Measurements from ENCODE around the gene HSPB3.

Gene HSPB3

GRCh38 chr5:54446379-54446732, 9.1 kb upstream of the HSPB3 start:
- no peak overlapping the region for H4K91ac ChIP-seq (ENCODE audit: low read depth, low read length)
- H2AFZ ChIP-seq (ENCODE audit: insufficient read depth, low read length, poor library complexity) = no peak overlapping the region
- H3K27me3 ChIP-seq (ENCODE audit: insufficient read depth, low read length) = no peaks in the 10 kb centered on the region
- no peak overlapping the region for H2BK12ac ChIP-seq (ENCODE audit: low read length)
- DNase-seq = no peak
- H2BK120ac ChIP-seq (ENCODE audit: insufficient read depth, low read length, poor library complexity) = no peak overlapping the region
- no peaks in the 10 kb centered on the region for H3K79me2 ChIP-seq (ENCODE audit: control insufficient read depth, insufficient read depth, low read length, poor library complexity)
- H3K4me3 ChIP-seq (ENCODE audit: low read depth, low read length) = no peak overlapping the region
- no peak overlapping the region for H4K8ac ChIP-seq (ENCODE audit: low read depth, low read length)
- no peak overlapping the region for H2BK5ac ChIP-seq (ENCODE audit: low read depth, low read length, poor library complexity)
- H2AK5ac ChIP-seq (ENCODE audit: low read length) = no peak overlapping the region
- H3K27ac ChIP-seq (ENCODE audit: low read depth, low read length) = no peak overlapping the region
- peaks cover under 1 to 3% of the 10 kb centered on the region in 2 experiments for H3K4me1 ChIP-seq (ENCODE audit: control insufficient read depth in 1 of 2, insufficient read depth in 2 of 2, low read length in 2 of 2)
- no peak overlapping the region for H3K14ac ChIP-seq (ENCODE audit: low read length)
- H3K79me1 ChIP-seq (ENCODE audit: low read length) = peaks cover 3% of the 10 kb centered on the region
- H3K9ac ChIP-seq (ENCODE audit: low read length) = peak overlapping the region; percentile 46
- no peaks in the 10 kb centered on the region for H3K36me3 ChIP-seq (ENCODE audit: control insufficient read depth in 1 of 2, insufficient read depth in 2 of 2, low read length in 2 of 2)
- no peak overlapping the region for H3K18ac ChIP-seq (ENCODE audit: low read length)
- no CpG with 5 or more reads among the region's 3 CpGs for WGBS (ENCODE audit: extremely low coverage, insufficient coverage, insufficient read length)
- H3K4ac ChIP-seq (ENCODE audit: low read depth, low read length) = no peak overlapping the region
- H3K23ac ChIP-seq (ENCODE audit: low read length) = no peak overlapping the region
- no peak overlapping the region for H4K12ac ChIP-seq (ENCODE audit: low read depth, low read length)
- no peak overlapping the region for H3K4me2 ChIP-seq (ENCODE audit: low read length)
- no peaks in the 10 kb centered on the region for H3K9me3 ChIP-seq (ENCODE audit: insufficient read depth, low read depth, low read length)

GRCh38 chr5:54449923-54450322, 5.6 kb upstream of the HSPB3 start:
- no CpG with 5 or more reads among the region's 4 CpGs for whole genome bisulfite sequencing (ENCODE audit: extremely low coverage, insufficient coverage, insufficient read length)

GRCh38 chr5:54450542-54450941, 5.0 kb upstream of the HSPB3 start:
- H3K9ac ChIP-seq (ENCODE audit: low read length) = no peak overlapping the region
- H3K79me1 ChIP-seq (ENCODE audit: low read length) = no peaks in the 10 kb centered on the region
- no peak overlapping the region for H4K91ac ChIP-seq (ENCODE audit: low read depth, low read length)
- H3K23ac ChIP-seq (ENCODE audit: low read length) = no peak overlapping the region
- no peaks in the 10 kb centered on the region for H3K9me3 ChIP-seq (ENCODE audit: insufficient read depth, low read depth, low read length)
- no peak overlapping the region for H2AK5ac ChIP-seq (ENCODE audit: low read length)
- no peak overlapping the region for H3K27ac ChIP-seq (ENCODE audit: low read depth, low read length)
- no peak overlapping the region for H3K14ac ChIP-seq (ENCODE audit: low read length)
- no peak overlapping the region for H4K8ac ChIP-seq (ENCODE audit: low read depth, low read length)
- H3K79me2 ChIP-seq (ENCODE audit: control insufficient read depth, insufficient read depth, low read length, poor library complexity) = no peaks in the 10 kb centered on the region
- H3K36me3 ChIP-seq (ENCODE audit: control insufficient read depth in 1 of 2, insufficient read depth in 2 of 2, low read length in 2 of 2) = no peaks in the 10 kb centered on the region
- no peak overlapping the region for H2BK12ac ChIP-seq (ENCODE audit: low read length)
- H4K12ac ChIP-seq (ENCODE audit: low read depth, low read length) = no peak overlapping the region
- no peak overlapping the region for H2AFZ ChIP-seq (ENCODE audit: insufficient read depth, low read length, poor library complexity)
- H3K27me3 ChIP-seq (ENCODE audit: insufficient read depth, low read length) = no peaks in the 10 kb centered on the region
- no peak overlapping the region for H2BK5ac ChIP-seq (ENCODE audit: low read depth, low read length, poor library complexity)
- H2BK120ac ChIP-seq (ENCODE audit: insufficient read depth, low read length, poor library complexity) = no peak overlapping the region
- no peak overlapping the region for H3K18ac ChIP-seq (ENCODE audit: low read length)
- DNase-seq = no peak
- H3K4me3 ChIP-seq (ENCODE audit: low read depth, low read length) = no peak overlapping the region
- no peak overlapping the region for H3K4ac ChIP-seq (ENCODE audit: low read depth, low read length)
- H3K4me1 ChIP-seq (ENCODE audit: control insufficient read depth in 1 of 2, insufficient read depth in 2 of 2, low read length in 2 of 2) = peaks cover 0 to under 1% of the 10 kb centered on the region in 2 experiments
- no CpG with 5 or more reads among the region's 2 CpGs for WGBS (ENCODE audit: extremely low coverage, insufficient coverage, insufficient read length)
- no peak overlapping the region for H3K4me2 ChIP-seq (ENCODE audit: low read length)

More at GRCh38 chr5:54449923-54450322, 5.6 kb upstream of the HSPB3 start:
- Histone ChIP-seq H3K4me2 (ENCODE audit: low read length) (no peak overlapping the region), H3K18ac (ENCODE audit: low read length) (no peak overlapping the region), H2BK5ac (ENCODE audit: low read depth, low read length, poor library complexity) (no peak overlapping the region), H3K27me3 (ENCODE audit: insufficient read depth, low read length) (no peaks in the 10 kb centered on the region), H2AFZ (ENCODE audit: insufficient read depth, low read length, poor library complexity) (no peak overlapping the region), H4K91ac (ENCODE audit: low read depth, low read length) (no peak overlapping the region), H3K23ac (ENCODE audit: low read length) (no peak overlapping the region), H2BK120ac (ENCODE audit: insufficient read depth, low read length, poor library complexity) (no peak overlapping the region), H3K4me3 (ENCODE audit: low read depth, low read length) (no peak overlapping the region), H3K79me2 (ENCODE audit: control insufficient read depth, insufficient read depth, low read length, poor library complexity) (no peaks in the 10 kb centered on the region), H3K4me1 (ENCODE audit: control insufficient read depth in 1 of 2, insufficient read depth in 2 of 2, low read length in 2 of 2) (no peaks in the 10 kb centered on the region), H3K27ac (ENCODE audit: low read depth, low read length) (no peak overlapping the region), H3K14ac (ENCODE audit: low read length) (no peak overlapping the region), H3K36me3 (ENCODE audit: control insufficient read depth in 1 of 2, insufficient read depth in 2 of 2, low read length in 2 of 2) (no peaks in the 10 kb centered on the region), H2AK5ac (ENCODE audit: low read length) (no peak overlapping the region), H4K12ac (ENCODE audit: low read depth, low read length) (no peak overlapping the region), H3K4ac (ENCODE audit: low read depth, low read length) (no peak overlapping the region), H4K8ac (ENCODE audit: low read depth, low read length) (no peak overlapping the region), H3K9ac (ENCODE audit: low read length) (no peak overlapping the region), H3K79me1 (ENCODE audit: low read length) (no peaks in the 10 kb centered on the region), H2BK12ac (ENCODE audit: low read length) (no peak overlapping the region), H3K9me3 (ENCODE audit: insufficient read depth, low read depth, low read length) (no peaks in the 10 kb centered on the region)
- no peak for DNase-seq

GRCh38 chr5:54453046-54453445, 2.5 kb upstream of the HSPB3 start:
- H4K8ac ChIP-seq (ENCODE audit: low read depth, low read length) = no peak overlapping the region
- H3K4ac ChIP-seq (ENCODE audit: low read depth, low read length) = no peak overlapping the region
- H3K79me2 ChIP-seq (ENCODE audit: control insufficient read depth, insufficient read depth, low read length, poor library complexity) = no peaks in the 10 kb centered on the region
- no peak overlapping the region for H4K12ac ChIP-seq (ENCODE audit: low read depth, low read length)
- H3K27me3 ChIP-seq (ENCODE audit: insufficient read depth, low read length) = no peaks in the 10 kb centered on the region
- no CpG with 5 or more reads among the region's 3 CpGs for WGBS (ENCODE audit: extremely low coverage, insufficient coverage, insufficient read length)
- H3K9me3 ChIP-seq (ENCODE audit: insufficient read depth, low read depth, low read length) = no peaks in the 10 kb centered on the region
- no peak overlapping the region for H2BK5ac ChIP-seq (ENCODE audit: low read depth, low read length, poor library complexity)
- H3K18ac ChIP-seq (ENCODE audit: low read length) = no peak overlapping the region
- H2BK12ac ChIP-seq (ENCODE audit: low read length) = no peak overlapping the region
- no peak overlapping the region for H3K9ac ChIP-seq (ENCODE audit: low read length)
- H3K4me3 ChIP-seq (ENCODE audit: low read depth, low read length) = no peak overlapping the region
- no peaks in the 10 kb centered on the region for H3K36me3 ChIP-seq (ENCODE audit: control insufficient read depth in 1 of 2, insufficient read depth in 2 of 2, low read length in 2 of 2)
- no peak overlapping the region for H3K4me2 ChIP-seq (ENCODE audit: low read length)
- no peak overlapping the region for H4K91ac ChIP-seq (ENCODE audit: low read depth, low read length)
- no peak overlapping the region for H3K23ac ChIP-seq (ENCODE audit: low read length)
- no peak for DNase-seq
- no peak overlapping the region for H2BK120ac ChIP-seq (ENCODE audit: insufficient read depth, low read length, poor library complexity)
- no peak overlapping the region for H2AK5ac ChIP-seq (ENCODE audit: low read length)
- no peak overlapping the region for H2AFZ ChIP-seq (ENCODE audit: insufficient read depth, low read length, poor library complexity)
- H3K14ac ChIP-seq (ENCODE audit: low read length) = no peak overlapping the region
- H3K79me1 ChIP-seq (ENCODE audit: low read length) = no peaks in the 10 kb centered on the region
- H3K27ac ChIP-seq (ENCODE audit: low read depth, low read length) = no peak overlapping the region
- peaks cover 2 to 6% of the 10 kb centered on the region in 2 experiments for H3K4me1 ChIP-seq (ENCODE audit: control insufficient read depth in 1 of 2, insufficient read depth in 2 of 2, low read length in 2 of 2)

Data from trophoblast cell (in vitro differentiated cells and primary cell).